DMS153 (cell line): Measurements from ENCODE around the gene PPP1R13L.
A peak's percentile ranks its signal among the peaks of the same experiment; 100 is the strongest.
"Not testable (repeated sequence)": the region's sequence is repeated elsewhere in the genome, so short reads cannot be mapped to it uniquely, and the experiment has no call there.

Experiments
- DNase-seq: peaks from one replicate; lab custom pipeline; 2025; lab: John Stamatoyannopoulos, UW

PPP1R13L gene

GRCh38 chr19:45429896-45430295 is 25.0 kb upstream of the PPP1R13L start:
- DNase-seq: not testable (repeated sequence)

- DNase-seq: no peak
Observed at GRCh38 chr19:45428384-45429231, 23.7 kb upstream of the PPP1R13L start.

- peak; percentile 44 for DNase-seq
Observed at GRCh38 chr19:45424191-45425058, 19.6 kb upstream of the PPP1R13L start.

GRCh38 chr19:45423589-45424190 is 18.8 kb upstream of the PPP1R13L start, which contains the start of gene ERCC1:
Gene ERCC1 (minus strand): TSS chr19:45423917. CDS start chr19:45423374, 543 bp downstream.
- peak; percentile 98 for DNase-seq

GRCh38 chr19:45423033-45423588 is 18.2 kb upstream of the PPP1R13L start:
- DNase-seq: no peak

GRCh38 chr19:45421947-45422498 is 17.2 kb upstream of the PPP1R13L start:
- DNase-seq: no peak

GRCh38 chr19:45420871-45421270 is 16.0 kb upstream of the PPP1R13L start:
- no peak for DNase-seq

GRCh38 chr19:45420356-45420755 is 15.5 kb upstream of the PPP1R13L start:
- DNase-seq: no peak

- DNase-seq: no peak
Observed at GRCh38 chr19:45419895-45420294, 15.0 kb upstream of the PPP1R13L start.

- no peak for DNase-seq
Observed at GRCh38 chr19:45419396-45419795, 14.5 kb upstream of the PPP1R13L start.

GRCh38 chr19:45418802-45419201 is 13.9 kb upstream of the PPP1R13L start:
- no peak for DNase-seq

- DNase-seq: no peak
Observed at GRCh38 chr19:45417151-45417550, 12.3 kb upstream of the PPP1R13L start.

GRCh38 chr19:45414468-45414867 is 9.6 kb upstream of the PPP1R13L start:
- no peak for DNase-seq

- DNase-seq: no peak
Observed at GRCh38 chr19:45413497-45413896, 8.6 kb upstream of the PPP1R13L start.

GRCh38 chr19:45410330-45410729 is 5.5 kb upstream of the PPP1R13L start:
- not testable (repeated sequence) for DNase-seq

- no peak for DNase-seq
Observed at GRCh38 chr19:45409557-45409920, 4.7 kb upstream of the PPP1R13L start.

GRCh38 chr19:45408830-45409556 is 4.1 kb upstream of the PPP1R13L start:
- no peak for DNase-seq

- DNase-seq: no peak
Observed at GRCh38 chr19:45408121-45408520, 3.3 kb upstream of the PPP1R13L start.

- not testable (repeated sequence) for DNase-seq
Observed at GRCh38 chr19:45407585-45407984, 2.7 kb upstream of the PPP1R13L start.

- no peak for DNase-seq
Observed at GRCh38 chr19:45407091-45407375, 2.2 kb upstream of the PPP1R13L start.
